Pancreas (tissue), 10 donors: ENCODE measurements around the gene ZNF185. TPM values are rescaled to one million over a fixed set of nuclear protein-coding genes. Genes with fewer than 3 reads are reported as not detected.
A peak's percentile ranks its signal among the peaks of the same experiment; 100 is the strongest.

Experiments used
- ATAC-seq, 4 donors: fragments of 200-7000 bp; cut with Tn5 transposase; one replicate each; pipeline versions ENCODE4 v1.8.0 to v1.9.1; 2020; ENCODE audit warnings: mild to moderate bottlenecking in 4 of 4, moderate library complexity in 4 of 4
- DNase-seq, 6 donors: peaks; one replicate each; pipeline ENCODE4 v3.0.0-alpha.2; 2020
- FAIRE-seq: peaks from 2 replicates; lab custom pipeline; 2012; peaks lifted over from hg19 to GRCh38; lab: Jason Lieb, UNC
- H3K27ac ChIP-seq, 4 donors: fragments of 200-600 bp; sonication (generic); 1 replicate in 3 of 4; 2 replicates in 1 of 4; pipeline versions ENCODE4 v1.5.0 to v1.8.0; 2020
- H3K27me3 ChIP-seq, 4 donors: fragments of 200-600 bp; one replicate each; pipeline ENCODE4 v1.8.0; 2021
- H3K36me3 ChIP-seq, 3 donors: fragments of 200-600 bp; sonication (generic) in 1 of 3; one replicate each; pipeline versions ENCODE4 v1.5.0 to v1.8.0; 2020 to 2021
- H3K4me1 ChIP-seq, 3 donors: fragments of 200-600 bp; one replicate each; pipeline ENCODE4 v1.8.0; 2021
- H3K4me3 ChIP-seq, 4 donors: fragments of 200-600 bp; sonication (generic) in 2 of 4; one replicate each; pipeline versions ENCODE4 v1.5.0 to v1.8.0; 2020 to 2021
- H3K9me3 ChIP-seq, 4 donors: fragments of 200-600 bp; one replicate each; pipeline ENCODE4 v1.8.0; 2021
- WGBS, 2 donors: extraction: QIAGEN DNeasy Blood & Tissue Kit; methylation state at CpG; one replicate each; pipeline ENCODE4 v1.1.7; 2013; 5-methylcytosine and 5-hydroxymethylcytosine counted together
- intact Hi-C, 3 donors: fragments of 100-400 bp; cut with DNase I; formaldehyde crosslinking; loops; one replicate each; pipeline versions ENCODE4 v1.11.1 to v1.14.2; 2022
- polyA plus RNA-seq, 2 donors: library from polyadenylated mRNA; stranded (reverse); fragments of 200-250 nt; gene quantifications; one replicate each; pipeline ENCODE4 v1.2.3, GENCODE V29; 2013
- total RNA-seq, 6 donors: library from RNA; stranded (reverse); fragmentation: NEBNext Ultra II Directional in 4 of 6; extraction: Animal tissue kit (Norgen Biotek cat#: 25700) in 4 of 6; gene quantifications; one replicate each; pipeline versions ENCODE4 v1.2.1 to v1.2.4, GENCODE V29; 2021 to 2023
- TF ChIP-seq, protein P1 (sequence below), 4 donors: fragments of 200-600 bp; sonication (generic) in 3 of 4; IDR thresholded peaks; one replicate each; pipeline versions ENCODE4 v1.5.0 to v1.8.0; 2021; ENCODE audit warnings: antibody characterized with exemption in 4 of 4
- donor health status: healthy with polysubstance abuse.
- donor health status: DM: no; HTN: no; CAD: no; lungs with moderate emphysema.
- donor health status: DM: no; HTN: no; CAD: no.
- donor health status: control.
- donor health status: control.
- donor health status: Bipolar disorder and iron deficiency.
- donor health status: DM: yes; HTN: yes; CAD: no.
- donor health status: DM: no; HTN: no; CAD: no.
- donor health status: DM: no; HTN: no; CAD: no.
- donor health status: DM: yes; HTN: yes; CAD: no.

The ZNF185 gene
- total and polyA plus RNA-seq, 8 donors, result 2.2 to 5.0 (median 3.0) TPM

- peak overlapping the region in 3 of 4 donors; percentile 26 to 51 (median 47) for H3K4me3 ChIP-seq
- peak; percentile 95 to 97 (median 96) for ATAC-seq
These were observed 43.6 kb downstream of the ZNF185 start for GRCh38 chrX:152941328-152942076.

GRCh38 chrX:152942077-152942442, 44.2 kb downstream of the ZNF185 start:
- H3K36me3 ChIP-seq, result no peaks in the 10 kb centered on the region
- DNase-seq (no peak), FAIRE-seq (no peak), ATAC-seq (peak in 2 of 4 donors; percentile 8 to 22)
- intact Hi-C loops, result no loop called here
- peak overlapping the region in 3 of 4 donors; percentile 51 to 74 (median 68) for H3K27ac ChIP-seq
- H3K4me3 ChIP-seq, result peak overlapping the region in 3 of 4 donors; percentile 26 to 51 (median 47)
- TF ChIP-seq, protein P1, sequence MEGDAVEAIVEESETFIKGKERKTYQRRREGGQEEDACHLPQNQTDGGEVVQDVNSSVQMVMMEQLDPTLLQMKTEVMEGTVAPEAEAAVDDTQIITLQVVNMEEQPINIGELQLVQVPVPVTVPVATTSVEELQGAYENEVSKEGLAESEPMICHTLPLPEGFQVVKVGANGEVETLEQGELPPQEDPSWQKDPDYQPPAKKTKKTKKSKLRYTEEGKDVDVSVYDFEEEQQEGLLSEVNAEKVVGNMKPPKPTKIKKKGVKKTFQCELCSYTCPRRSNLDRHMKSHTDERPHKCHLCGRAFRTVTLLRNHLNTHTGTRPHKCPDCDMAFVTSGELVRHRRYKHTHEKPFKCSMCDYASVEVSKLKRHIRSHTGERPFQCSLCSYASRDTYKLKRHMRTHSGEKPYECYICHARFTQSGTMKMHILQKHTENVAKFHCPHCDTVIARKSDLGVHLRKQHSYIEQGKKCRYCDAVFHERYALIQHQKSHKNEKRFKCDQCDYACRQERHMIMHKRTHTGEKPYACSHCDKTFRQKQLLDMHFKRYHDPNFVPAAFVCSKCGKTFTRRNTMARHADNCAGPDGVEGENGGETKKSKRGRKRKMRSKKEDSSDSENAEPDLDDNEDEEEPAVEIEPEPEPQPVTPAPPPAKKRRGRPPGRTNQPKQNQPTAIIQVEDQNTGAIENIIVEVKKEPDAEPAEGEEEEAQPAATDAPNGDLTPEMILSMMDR (IDR thresholded peaks at IDR 0.05), result no peak
- no peaks in the 10 kb centered on the region for H3K27me3 ChIP-seq
- H3K9me3 ChIP-seq, result no peaks in the 10 kb centered on the region
- H3K4me1 ChIP-seq, result peaks cover 0 to 5% (median 0%) of the 10 kb centered on the region in 3 donors
- WGBS, 2 donors, result 35 to 57% methylated on average over 11 of the region's 11 CpGs

More at GRCh38 chrX:152941328-152942076, 43.6 kb downstream of the ZNF185 start:
- intact Hi-C loops, result no loop called here
- Histone ChIP-seq H3K4me1 (peaks cover 0 to 5% (median 0%) of the 10 kb centered on the region in 3 donors), H3K36me3 (no peaks in the 10 kb centered on the region), H3K27me3 (no peaks in the 10 kb centered on the region), H3K27ac (peak overlapping the region; percentile 38 to 74 (median 60)), H3K9me3 (no peaks in the 10 kb centered on the region)
- 0 to 29% methylated on average over 70 of the region's 70 CpGs for WGBS, 2 donors
- TF ChIP-seq, protein P1 (IDR thresholded peaks at IDR 0.05), result peak; percentile 57 to 83 (median 78)
- peak; percentile 85 to 95 (median 92) for DNase-seq
- FAIRE-seq, result peak; percentile 92

DNA sequence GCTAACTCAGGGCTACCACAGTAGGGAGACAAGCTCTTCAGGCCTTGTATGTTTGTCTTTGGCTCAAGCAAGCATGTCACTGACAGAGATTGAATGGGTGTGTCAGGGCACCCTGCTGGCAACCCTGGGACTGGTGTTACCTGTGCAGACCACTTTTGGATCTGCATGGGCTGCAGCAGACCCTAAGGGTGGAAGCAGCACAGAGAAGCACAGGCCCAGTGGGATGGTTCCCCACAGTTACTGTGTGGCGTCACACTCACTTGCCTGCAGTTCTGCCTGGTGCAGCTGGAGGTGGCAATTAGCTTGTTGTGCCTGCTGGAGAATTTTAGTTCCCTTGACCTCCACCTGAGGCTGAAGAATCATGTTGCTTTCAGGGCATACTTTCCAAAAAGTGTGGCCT, 46.0 kb downstream of the ZNF185 start:
- WGBS, 2 donors, result 67 to 90% methylated on average over 1 of the region's 1 CpG
- FAIRE-seq (no peak), ATAC-seq (no peak), DNase-seq (no peak)
- Histone ChIP-seq H3K4me1 (peaks cover 0 to 5% (median 0%) of the 10 kb centered on the region in 3 donors), H3K27me3 (no peaks in the 10 kb centered on the region), H3K4me3 (no peak overlapping the region), H3K27ac (no peak overlapping the region), H3K9me3 (no peaks in the 10 kb centered on the region), H3K36me3 (no peaks in the 10 kb centered on the region)
- intact Hi-C loops, result no loop called here
- TF ChIP-seq, protein P1 (IDR thresholded peaks at IDR 0.05), result no peak

- DNase-seq (no peak), FAIRE-seq (no peak), ATAC-seq (no peak)
- no peaks in the 10 kb centered on the region for H3K9me3 ChIP-seq
- H3K36me3 ChIP-seq, result no peaks in the 10 kb centered on the region
- H3K4me3 ChIP-seq, result no peak overlapping the region
- H3K27me3 ChIP-seq, result no peaks in the 10 kb centered on the region
- no peak overlapping the region for H3K27ac ChIP-seq
- peaks cover 0 to 5% (median 0%) of the 10 kb centered on the region in 3 donors for H3K4me1 ChIP-seq
- WGBS, 2 donors, result 76 to 90% methylated on average over 11 of the region's 11 CpGs
- TF ChIP-seq, protein P1 (IDR thresholded peaks at IDR 0.05), result no peak
- intact Hi-C loops, result no loop called here
These were observed 47.4 kb downstream of the ZNF185 start for GRCh38 chrX:152945021-152945979.
